ENCODE measurements around the gene SLC16A11. TPM values are rescaled to one million over a fixed set of nuclear protein-coding genes. Genes with fewer than 3 reads are reported as not detected.

SLC16A11 gene
- total RNA-seq, 1 experiment from 2014 or later = not detected

- Mint-ChIP-seq H3K27ac (ENCODE audit: unreplicated experiment) (no peak overlapping the region), H3K27me3 (ENCODE audit: unreplicated experiment) (peaks cover 26% of the 10 kb centered on the region), H3K4me1 (ENCODE audit: low read depth, unreplicated experiment) (no peaks in the 10 kb centered on the region), H3K4me3 (ENCODE audit: low read depth, unreplicated experiment) (peak overlapping the region; percentile 44), H3K36me3 (ENCODE audit: insufficient read depth, unreplicated experiment) (peaks cover 30% of the 10 kb centered on the region), H3K9me3 (ENCODE audit: low read depth, unreplicated experiment) (no peaks in the 10 kb centered on the region)
- BruUV-seq (replicated peaks) = no TSS peak
- DNase-seq = peak; percentile 81
- TF ChIP-seq, protein P1, sequence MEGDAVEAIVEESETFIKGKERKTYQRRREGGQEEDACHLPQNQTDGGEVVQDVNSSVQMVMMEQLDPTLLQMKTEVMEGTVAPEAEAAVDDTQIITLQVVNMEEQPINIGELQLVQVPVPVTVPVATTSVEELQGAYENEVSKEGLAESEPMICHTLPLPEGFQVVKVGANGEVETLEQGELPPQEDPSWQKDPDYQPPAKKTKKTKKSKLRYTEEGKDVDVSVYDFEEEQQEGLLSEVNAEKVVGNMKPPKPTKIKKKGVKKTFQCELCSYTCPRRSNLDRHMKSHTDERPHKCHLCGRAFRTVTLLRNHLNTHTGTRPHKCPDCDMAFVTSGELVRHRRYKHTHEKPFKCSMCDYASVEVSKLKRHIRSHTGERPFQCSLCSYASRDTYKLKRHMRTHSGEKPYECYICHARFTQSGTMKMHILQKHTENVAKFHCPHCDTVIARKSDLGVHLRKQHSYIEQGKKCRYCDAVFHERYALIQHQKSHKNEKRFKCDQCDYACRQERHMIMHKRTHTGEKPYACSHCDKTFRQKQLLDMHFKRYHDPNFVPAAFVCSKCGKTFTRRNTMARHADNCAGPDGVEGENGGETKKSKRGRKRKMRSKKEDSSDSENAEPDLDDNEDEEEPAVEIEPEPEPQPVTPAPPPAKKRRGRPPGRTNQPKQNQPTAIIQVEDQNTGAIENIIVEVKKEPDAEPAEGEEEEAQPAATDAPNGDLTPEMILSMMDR (IDR thresholded peaks at IDR 0.05; ENCODE audit: unreplicated experiment) = peak; percentile 70
- CTCF ChIA-PET = interaction anchor here (0.8 to 1.6 kb wide), 3 partner anchors 14 to 111 kb away, joined by 3 to 4 read pairs (median 3); partner anchors contain the start of gene SLC16A13
- intact Hi-C loops (cut with micrococcal nuclease; ENCODE audit: unreplicated experiment) = no loop called here
These were observed 21.7 kb downstream of the SLC16A11 start for GRCh38 chr17:7021993-7022778.

- no peak for DNase-seq
- intact Hi-C loops (cut with micrococcal nuclease; ENCODE audit: unreplicated experiment) = no loop called here
- TF ChIP-seq, protein P1 (IDR thresholded peaks at IDR 0.05; ENCODE audit: unreplicated experiment) = no peak
- CTCF ChIA-PET = interaction anchor here (0.8 to 1.6 kb wide), 3 partner anchors 15 to 110 kb away, joined by 3 to 4 read pairs (median 3); partner anchors contain the start of gene SLC16A13
- Mint-ChIP-seq H3K9me3 (ENCODE audit: low read depth, unreplicated experiment) (no peaks in the 10 kb centered on the region), H3K4me3 (ENCODE audit: low read depth, unreplicated experiment) (peak overlapping the region; percentile 59), H3K4me1 (ENCODE audit: low read depth, unreplicated experiment) (no peaks in the 10 kb centered on the region), H3K27ac (ENCODE audit: unreplicated experiment) (no peak overlapping the region), H3K36me3 (ENCODE audit: insufficient read depth, unreplicated experiment) (peaks cover 30% of the 10 kb centered on the region), H3K27me3 (ENCODE audit: unreplicated experiment) (peaks cover 26% of the 10 kb centered on the region)
- BruUV-seq (replicated peaks) = no TSS peak
These were observed 22.8 kb downstream of the SLC16A11 start for GRCh38 chr17:7020894-7021664.

DNA sequence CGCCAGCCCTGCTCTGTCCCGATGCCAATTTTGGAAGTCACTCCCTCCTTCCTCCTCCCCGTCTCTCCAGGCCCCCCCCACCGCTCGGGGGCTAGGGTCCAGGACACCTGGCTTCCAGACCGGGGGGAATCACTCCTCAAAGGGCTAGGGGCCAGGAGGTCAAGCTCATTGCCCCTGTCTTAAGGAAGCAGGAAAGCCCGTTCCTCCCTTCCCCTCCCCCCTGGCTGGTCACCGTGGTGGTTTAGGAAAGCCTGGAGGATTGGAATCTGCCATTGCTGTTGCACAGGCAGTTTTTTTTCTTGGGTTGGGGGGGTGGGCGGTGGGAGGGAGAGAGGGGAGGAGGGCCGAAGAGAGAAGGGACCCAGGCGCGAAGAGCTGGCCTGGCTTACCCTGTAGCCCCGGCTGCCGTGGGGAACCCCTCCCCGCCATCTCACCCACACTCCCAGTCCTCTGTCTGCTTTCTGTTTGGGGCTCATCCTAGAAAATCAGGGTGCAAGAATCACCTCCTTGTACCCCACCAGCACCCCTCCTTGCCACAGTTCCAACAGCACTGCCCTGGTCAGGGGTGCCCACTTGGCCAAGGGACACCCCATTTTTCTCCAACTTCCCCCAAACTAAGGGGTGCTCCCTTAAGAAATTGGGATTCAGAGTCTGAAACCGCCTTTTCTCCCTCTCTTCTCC, 23.9 kb downstream of the SLC16A11 start:
- peak overlapping the region; percentile 36 for H3K27ac Mint-ChIP-seq (ENCODE audit: unreplicated experiment)
- H3K9me3 Mint-ChIP-seq (ENCODE audit: low read depth, unreplicated experiment) = no peaks in the 10 kb centered on the region
- intact Hi-C loops (cut with micrococcal nuclease; ENCODE audit: unreplicated experiment) = no loop called here
- DNase-seq = peak; percentile 51
- peak overlapping the region; percentile 59 for H3K4me3 Mint-ChIP-seq (ENCODE audit: low read depth, unreplicated experiment)
- BruUV-seq (replicated peaks) = no TSS peak
- TF ChIP-seq, protein P1 (IDR thresholded peaks at IDR 0.05; ENCODE audit: unreplicated experiment) = no peak
- CTCF ChIA-PET = no interaction called here
- peaks cover 34% of the 10 kb centered on the region for H3K36me3 Mint-ChIP-seq (ENCODE audit: insufficient read depth, unreplicated experiment)
- peaks cover 26% of the 10 kb centered on the region for H3K27me3 Mint-ChIP-seq (ENCODE audit: unreplicated experiment)
- H3K4me1 Mint-ChIP-seq (ENCODE audit: low read depth, unreplicated experiment) = no peaks in the 10 kb centered on the region

GRCh38 chr17:7019367-7019766, 24.5 kb downstream of the SLC16A11 start:
- peaks cover 23% of the 10 kb centered on the region for H3K27me3 Mint-ChIP-seq (ENCODE audit: unreplicated experiment)
- DNase-seq = no peak
- BruUV-seq (replicated peaks) = no TSS peak
- H3K27ac Mint-ChIP-seq (ENCODE audit: unreplicated experiment) = no peak overlapping the region
- peaks cover 40% of the 10 kb centered on the region for H3K36me3 Mint-ChIP-seq (ENCODE audit: insufficient read depth, unreplicated experiment)
- no peaks in the 10 kb centered on the region for H3K9me3 Mint-ChIP-seq (ENCODE audit: low read depth, unreplicated experiment)
- intact Hi-C loops (cut with micrococcal nuclease; ENCODE audit: unreplicated experiment) = no loop called here
- no peaks in the 10 kb centered on the region for H3K4me1 Mint-ChIP-seq (ENCODE audit: low read depth, unreplicated experiment)
- TF ChIP-seq, protein P1 (IDR thresholded peaks at IDR 0.05; ENCODE audit: unreplicated experiment) = no peak
- peak overlapping the region; percentile 59 for H3K4me3 Mint-ChIP-seq (ENCODE audit: low read depth, unreplicated experiment)
- CTCF ChIA-PET = no interaction called here

All from Calu3 (cell line).